ENCODE measurements around the gene PNRC1. TPM values are rescaled to one million over a fixed set of nuclear protein-coding genes. Genes with fewer than 3 reads are reported as not detected.

PNRC1 gene
- total RNA-seq, 2 donors from 2014 or later = 61.5 to 363 TPM

Other genes with a start within 250 kb of the PNRC1 start
- gene RNGTT, start 117.1 kb upstream of the PNRC1 start, total RNA-seq = 10 to 100 TPM; 20.9 to 23.3 TPM
- gene SRSF12, start 37.3 kb downstream of the PNRC1 start, total RNA-seq = 1 to 10 TPM in 1 of 2 donors, not detected in 1; 1.1 TPM
- gene PM20D2, start 65.3 kb downstream of the PNRC1 start, total RNA-seq = 1 to 10 TPM; 7.9 to 9.2 TPM
- gene GABRR1, start 136.6 kb downstream of the PNRC1 start, total RNA-seq = not detected
- gene GABRR2, start 234.5 kb downstream of the PNRC1 start, total RNA-seq = under 1 TPM; 0.64 to 0.71 TPM

Data from activated T-helper 17 cell treated with anti-CD3 and anti-CD28 coated beads, Interleukin-2, amount 50 U/mL, for 72 hours (primary cell).